Smooth muscle cell (in vitro differentiated cells): ENCODE results near the gene IGF2R. TPM values are rescaled to one million over a fixed set of nuclear protein-coding genes. Genes with fewer than 3 reads are reported as not detected.

Experiments
- DNase-seq: peaks from one replicate; lab custom pipeline; 2025; ENCODE audit not compliant: unreplicated experiment; lab: John Stamatoyannopoulos, UW
- H2AFZ ChIP-seq: fragments of 200-600 bp; sonication (generic); 2 replicates; pipeline ENCODE4 v1.6.0; 2016; ENCODE audit warnings: antibody characterized with exemption, low read depth, mild to moderate bottlenecking
- H3F3A ChIP-seq: fragments of 200-600 bp; sonication (generic); 2 replicates; pipeline ENCODE4 v1.6.0; 2017; ENCODE audit warnings: antibody characterized with exemption, low read depth
- H3K27ac ChIP-seq: fragments of 200-600 bp; sonication (generic); 2 replicates; pipeline ENCODE4 v1.5.1; 2016; ENCODE audit warnings: low read depth, mild to moderate bottlenecking
- H3K27me3 ChIP-seq: fragments of 200-600 bp; sonication (generic); 2 replicates; pipeline ENCODE4 v1.6.1; 2016; ENCODE audit warnings: low read depth, mild to moderate bottlenecking
- H3K36me3 ChIP-seq: fragments of 200-600 bp; sonication (generic); 2 replicates; pipeline ENCODE4 v1.5.1; 2016; ENCODE audit warnings: low read depth
- H3K4me1 ChIP-seq: fragments of 200-600 bp; sonication (generic); 2 replicates; pipeline ENCODE4 v1.5.1; 2016; ENCODE audit warnings: low read depth
- H3K4me2 ChIP-seq: fragments of 200-600 bp; sonication (generic); 2 replicates; pipeline ENCODE4 v1.6.0; 2016; ENCODE audit warnings: mild to moderate bottlenecking
- H3K4me3 ChIP-seq: fragments of 200-600 bp; sonication (generic); 2 replicates; pipeline ENCODE4 v1.5.1; 2016; ENCODE audit warnings: mild to moderate bottlenecking
- H3K79me2 ChIP-seq: fragments of 200-600 bp; sonication (generic); 2 replicates; pipeline ENCODE4 v1.6.0; 2016; ENCODE audit warnings: low read depth, mild to moderate bottlenecking
- H3K9ac ChIP-seq: fragments of 200-600 bp; sonication (generic); 2 replicates; pipeline ENCODE4 v1.6.0; 2016; ENCODE audit warnings: low read depth
- H3K9me3 ChIP-seq: fragments of 200-600 bp; sonication (generic); replicated peaks from 2 replicates; pipeline ENCODE4 v1.5.1; 2016; ENCODE audit warnings: low read depth
- H4K20me1 ChIP-seq: fragments of 200-600 bp; sonication (generic); 2 replicates; pipeline ENCODE4 v1.6.0; 2016; ENCODE audit warnings: low read depth
- WGBS: methylation state at CpG from one replicate; pipeline ENCODE4 v1.1.7; 2016; ENCODE audit warnings: low lambda C conversion rate; 5-methylcytosine and 5-hydroxymethylcytosine counted together
- polyA plus RNA-seq: library from polyadenylated mRNA; unstranded; fragments of >200 nt; fragmentation: Nextera tagmentation; extraction: Ambion mirVana; gene quantifications from 2 replicates; pipeline ENCODE4 v1.2.1, GENCODE V29; 2016
- total RNA-seq: library from RNA; depleted of rRNA; stranded (reverse); fragments of >200 nt; gene quantifications from 2 replicates; pipeline ENCODE4 v1.2.3, GENCODE V29; 2014
- TF ChIP-seq, protein P1 (sequence below): fragments of 200-600 bp; sonication (generic); IDR thresholded peaks from 2 replicates; pipeline ENCODE4 v1.5.1; 2017; ENCODE audit warnings: borderline replicate concordance, mild to moderate bottlenecking, antibody characterized with exemption; ENCODE audit not compliant: insufficient read depth, poor library complexity, severe bottlenecking

Gene IGF2R
- total and polyA plus RNA-seq, 2 experiments from 2014 or later: 44.7 to 77.4 TPM

DNA sequence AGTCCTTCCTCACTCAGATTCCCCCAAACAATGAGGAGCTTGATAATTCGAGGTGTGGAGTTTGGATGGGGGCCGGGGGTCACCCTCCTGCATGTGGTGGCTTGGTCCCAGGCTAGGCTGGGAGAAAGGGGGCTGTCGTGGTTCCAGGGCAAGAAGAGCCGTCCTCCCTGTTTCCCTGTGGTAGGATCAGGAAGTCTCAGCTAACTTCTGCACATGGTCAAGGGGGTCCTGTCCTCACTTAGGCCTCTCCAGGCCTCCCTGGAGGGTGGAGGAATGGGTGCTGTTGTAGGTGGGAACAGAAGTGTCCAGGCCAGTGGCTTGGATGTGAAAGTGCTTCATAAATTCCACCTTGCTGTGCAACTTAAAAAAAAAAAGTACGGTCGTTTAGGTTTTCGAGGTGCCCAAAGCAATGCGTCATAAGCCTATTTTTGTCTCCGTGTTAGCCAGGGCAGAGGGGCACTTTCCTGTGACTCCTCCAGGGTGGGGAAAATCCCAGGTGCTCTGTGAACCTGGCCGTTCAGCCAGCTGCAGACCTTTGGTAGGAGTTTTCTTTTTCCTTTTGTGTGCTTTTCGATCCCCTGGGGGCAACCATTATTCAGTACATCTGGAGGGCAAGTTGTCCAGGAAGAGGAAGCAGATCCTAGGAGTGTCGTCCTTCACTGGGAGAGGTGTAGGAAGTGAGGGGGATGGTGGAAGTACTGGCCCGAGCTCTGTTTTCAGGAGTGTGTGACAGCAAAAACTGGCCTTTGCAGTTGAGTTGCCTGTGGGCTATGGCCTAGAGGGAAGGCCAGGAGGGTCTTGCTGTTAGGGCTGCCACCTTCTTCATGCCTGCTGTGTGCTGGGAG lies 9.6 kb downstream of the IGF2R start:
- H3K4me2 ChIP-seq: peak overlapping the region; percentile 13
- DNase-seq: no peak
- no peaks in the 10 kb centered on the region for H3K9me3 ChIP-seq
- TF ChIP-seq, protein P1, sequence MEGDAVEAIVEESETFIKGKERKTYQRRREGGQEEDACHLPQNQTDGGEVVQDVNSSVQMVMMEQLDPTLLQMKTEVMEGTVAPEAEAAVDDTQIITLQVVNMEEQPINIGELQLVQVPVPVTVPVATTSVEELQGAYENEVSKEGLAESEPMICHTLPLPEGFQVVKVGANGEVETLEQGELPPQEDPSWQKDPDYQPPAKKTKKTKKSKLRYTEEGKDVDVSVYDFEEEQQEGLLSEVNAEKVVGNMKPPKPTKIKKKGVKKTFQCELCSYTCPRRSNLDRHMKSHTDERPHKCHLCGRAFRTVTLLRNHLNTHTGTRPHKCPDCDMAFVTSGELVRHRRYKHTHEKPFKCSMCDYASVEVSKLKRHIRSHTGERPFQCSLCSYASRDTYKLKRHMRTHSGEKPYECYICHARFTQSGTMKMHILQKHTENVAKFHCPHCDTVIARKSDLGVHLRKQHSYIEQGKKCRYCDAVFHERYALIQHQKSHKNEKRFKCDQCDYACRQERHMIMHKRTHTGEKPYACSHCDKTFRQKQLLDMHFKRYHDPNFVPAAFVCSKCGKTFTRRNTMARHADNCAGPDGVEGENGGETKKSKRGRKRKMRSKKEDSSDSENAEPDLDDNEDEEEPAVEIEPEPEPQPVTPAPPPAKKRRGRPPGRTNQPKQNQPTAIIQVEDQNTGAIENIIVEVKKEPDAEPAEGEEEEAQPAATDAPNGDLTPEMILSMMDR: no peak
- no peaks in the 10 kb centered on the region for H3K27me3 ChIP-seq
- H3K4me1 ChIP-seq: peaks cover 16% of the 10 kb centered on the region
- peaks cover 100% of the 10 kb centered on the region for H3K79me2 ChIP-seq
- no peak overlapping the region for H3K9ac ChIP-seq
- H4K20me1 ChIP-seq: peaks cover 99% of the 10 kb centered on the region
- WGBS: 58% methylated on average over 13 of the region's 13 CpGs
- no peak overlapping the region for H3K4me3 ChIP-seq
- peaks cover 4% of the 10 kb centered on the region for H3F3A ChIP-seq
- no peaks in the 10 kb centered on the region for H3K36me3 ChIP-seq
- H2AFZ ChIP-seq: no peak overlapping the region
- H3K27ac ChIP-seq: peak overlapping the region; percentile 81

DNA sequence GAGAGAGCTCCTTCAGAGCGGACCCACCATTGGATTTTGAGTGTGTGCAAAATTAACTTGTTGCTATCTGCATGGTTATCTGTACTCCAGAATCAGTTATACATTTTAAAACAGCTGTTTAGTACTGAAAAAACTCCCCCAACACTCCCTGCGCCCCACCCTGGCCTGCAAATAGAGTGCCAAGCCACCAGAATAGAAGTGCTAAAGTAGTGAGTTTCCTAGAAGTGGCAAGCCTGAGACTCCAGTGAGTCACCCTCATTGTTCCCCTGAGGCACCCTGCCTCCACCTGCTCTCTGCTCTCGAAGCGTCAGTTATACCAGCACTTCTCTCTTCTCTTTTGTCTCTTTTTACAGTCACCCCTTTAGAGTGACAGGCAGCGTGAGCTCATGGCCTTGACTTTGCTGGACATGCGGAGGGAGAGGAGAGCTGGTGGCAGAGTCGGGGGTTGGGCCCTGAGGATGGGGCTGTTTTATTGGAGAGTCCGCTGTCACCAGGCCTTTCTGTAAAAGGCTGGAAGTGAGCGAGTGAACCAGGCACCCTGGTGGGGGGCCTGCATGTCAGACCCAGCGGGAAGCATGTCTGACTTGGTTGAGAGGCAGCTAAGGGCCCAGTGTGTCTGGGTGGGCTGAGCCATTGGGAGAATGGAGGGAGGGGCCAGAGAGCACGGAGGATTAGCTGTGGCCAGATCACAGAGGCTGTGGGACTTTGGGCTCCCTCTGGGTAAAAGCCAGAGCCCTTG lies 10.4 kb downstream of the IGF2R start:
- Histone ChIP-seq H3K36me3 (no peaks in the 10 kb centered on the region), H3K4me2 (peak overlapping the region; percentile 13), H2AFZ (no peak overlapping the region), H3F3A (peaks cover 4% of the 10 kb centered on the region), H3K27ac (peak overlapping the region; percentile 81), H3K4me1 (peaks cover 20% of the 10 kb centered on the region), H3K4me3 (no peak overlapping the region), H4K20me1 (peaks cover 99% of the 10 kb centered on the region), H3K27me3 (no peaks in the 10 kb centered on the region), H3K9me3 (no peaks in the 10 kb centered on the region), H3K9ac (no peak overlapping the region), H3K79me2 (peaks cover 100% of the 10 kb centered on the region)
- TF ChIP-seq, protein P1: no peak
- WGBS: 46% methylated on average over 11 of the region's 11 CpGs
- no peak for DNase-seq

DNA sequence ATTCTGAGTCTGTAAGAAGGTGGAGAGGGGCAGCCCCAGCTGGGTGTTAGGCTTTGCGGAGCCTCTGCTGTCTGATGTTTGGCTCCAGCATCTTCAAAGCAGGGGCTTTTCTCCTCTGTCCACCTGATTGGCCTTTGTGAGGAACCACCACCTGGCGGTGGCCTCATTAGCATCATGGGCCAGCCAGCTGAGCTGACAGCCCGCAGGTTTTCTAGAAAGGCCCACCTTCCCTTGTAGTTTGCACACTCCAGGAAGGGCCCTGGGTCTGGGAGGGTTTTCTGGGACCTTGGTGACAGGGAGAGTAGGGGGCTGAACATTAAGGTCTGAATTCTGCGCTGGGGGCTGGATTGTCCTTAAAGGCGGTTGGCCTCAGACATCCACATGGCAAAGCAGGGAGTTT lies 11.6 kb downstream of the IGF2R start:
- Histone ChIP-seq H3K9me3 (no peaks in the 10 kb centered on the region), H3K36me3 (no peaks in the 10 kb centered on the region), H3K27me3 (no peaks in the 10 kb centered on the region), H2AFZ (no peak overlapping the region), H3K9ac (no peak overlapping the region), H3K4me1 (peaks cover 20% of the 10 kb centered on the region), H3K4me3 (no peak overlapping the region), H3F3A (peaks cover 7% of the 10 kb centered on the region), H4K20me1 (peaks cover 99% of the 10 kb centered on the region), H3K27ac (no peak overlapping the region), H3K4me2 (no peak overlapping the region), H3K79me2 (peaks cover 100% of the 10 kb centered on the region)
- whole genome bisulfite sequencing: 89% methylated on average over 5 of the region's 5 CpGs
- TF ChIP-seq, protein P1: no peak
- DNase-seq: no peak
